ENCODE measurements around the gene PITRM1. TPM values are rescaled to one million over a fixed set of nuclear protein-coding genes. Genes with fewer than 3 reads are reported as not detected.

Gene PITRM1
- total RNA-seq, 2 donors from 2014 or later = 43.7 to 52.3 TPM

DNA sequence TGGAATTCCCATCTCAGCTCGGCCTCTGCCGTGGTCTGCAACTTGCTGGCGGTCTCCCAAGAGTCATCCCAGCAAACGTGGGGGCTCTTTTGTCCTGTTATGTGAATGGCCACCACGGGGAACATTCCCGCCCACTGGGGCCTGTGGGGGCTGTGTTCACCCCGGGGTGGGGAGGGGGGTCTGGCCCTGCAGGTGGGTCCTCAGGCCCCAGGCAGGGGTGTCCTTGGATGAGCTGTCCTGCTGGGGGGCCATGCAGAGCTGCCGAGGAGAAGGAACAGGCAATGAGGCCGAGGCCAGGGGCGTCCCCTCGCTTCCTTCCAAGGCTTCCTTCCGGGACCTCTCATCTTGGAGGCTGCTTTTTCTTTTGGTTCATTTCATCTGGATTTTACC is 24.4 kb upstream of the PITRM1 start:
- Histone ChIP-seq H3K4me3 (no peak overlapping the region), H3K4me1 (no peaks in the 10 kb centered on the region), H3K36me3 (no peaks in the 10 kb centered on the region), H3K27ac (no peak overlapping the region), H3K9ac (ENCODE audit: low read depth in 2 of 2, low read length in 2 of 2) (no peak overlapping the region), H3K27me3 (no peaks in the 10 kb centered on the region), H3K9me3 (no peaks in the 10 kb centered on the region)
- intact Hi-C loops (cut with DNase I) = loop anchor here (5.0 kb wide), 1 partner anchor 1570 kb away; no protein-coding TSS in a partner anchor
- DNase-seq = no peak
- TF ChIP-seq, protein P1, sequence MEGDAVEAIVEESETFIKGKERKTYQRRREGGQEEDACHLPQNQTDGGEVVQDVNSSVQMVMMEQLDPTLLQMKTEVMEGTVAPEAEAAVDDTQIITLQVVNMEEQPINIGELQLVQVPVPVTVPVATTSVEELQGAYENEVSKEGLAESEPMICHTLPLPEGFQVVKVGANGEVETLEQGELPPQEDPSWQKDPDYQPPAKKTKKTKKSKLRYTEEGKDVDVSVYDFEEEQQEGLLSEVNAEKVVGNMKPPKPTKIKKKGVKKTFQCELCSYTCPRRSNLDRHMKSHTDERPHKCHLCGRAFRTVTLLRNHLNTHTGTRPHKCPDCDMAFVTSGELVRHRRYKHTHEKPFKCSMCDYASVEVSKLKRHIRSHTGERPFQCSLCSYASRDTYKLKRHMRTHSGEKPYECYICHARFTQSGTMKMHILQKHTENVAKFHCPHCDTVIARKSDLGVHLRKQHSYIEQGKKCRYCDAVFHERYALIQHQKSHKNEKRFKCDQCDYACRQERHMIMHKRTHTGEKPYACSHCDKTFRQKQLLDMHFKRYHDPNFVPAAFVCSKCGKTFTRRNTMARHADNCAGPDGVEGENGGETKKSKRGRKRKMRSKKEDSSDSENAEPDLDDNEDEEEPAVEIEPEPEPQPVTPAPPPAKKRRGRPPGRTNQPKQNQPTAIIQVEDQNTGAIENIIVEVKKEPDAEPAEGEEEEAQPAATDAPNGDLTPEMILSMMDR (IDR thresholded peaks at IDR 0.05) = no peak

DNA sequence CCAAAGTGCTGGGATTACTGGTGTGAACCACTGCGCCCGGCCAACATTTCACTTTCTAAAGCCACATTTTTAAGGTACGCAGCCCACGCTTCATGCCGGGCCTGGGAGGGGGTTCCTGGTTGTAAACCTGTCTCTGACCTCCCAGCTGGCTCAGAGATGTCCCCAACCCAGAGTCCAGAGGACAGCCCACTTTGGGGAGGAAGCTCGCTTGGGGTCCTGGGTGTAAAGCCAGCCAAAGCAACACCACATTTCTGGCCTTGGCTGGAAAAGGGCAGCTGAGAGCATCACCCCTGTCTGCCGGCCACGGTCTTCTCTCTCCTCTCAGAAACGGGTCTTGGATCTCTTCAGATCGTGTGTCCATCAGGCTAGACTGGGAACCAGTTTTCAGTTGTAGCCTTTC is 23.9 kb upstream of the PITRM1 start:
- Histone ChIP-seq H3K4me3 (no peak overlapping the region), H3K9ac (ENCODE audit: low read depth in 2 of 2, low read length in 2 of 2) (no peak overlapping the region), H3K9me3 (no peaks in the 10 kb centered on the region), H3K36me3 (no peaks in the 10 kb centered on the region), H3K27me3 (no peaks in the 10 kb centered on the region), H3K27ac (no peak overlapping the region), H3K4me1 (no peaks in the 10 kb centered on the region)
- TF ChIP-seq, protein P1 (IDR thresholded peaks at IDR 0.05) = no peak
- intact Hi-C loops (cut with DNase I) = loop anchor here (5.0 kb wide), 1 partner anchor 1571 kb away; no protein-coding TSS in a partner anchor
- no peak for DNase-seq

DNA sequence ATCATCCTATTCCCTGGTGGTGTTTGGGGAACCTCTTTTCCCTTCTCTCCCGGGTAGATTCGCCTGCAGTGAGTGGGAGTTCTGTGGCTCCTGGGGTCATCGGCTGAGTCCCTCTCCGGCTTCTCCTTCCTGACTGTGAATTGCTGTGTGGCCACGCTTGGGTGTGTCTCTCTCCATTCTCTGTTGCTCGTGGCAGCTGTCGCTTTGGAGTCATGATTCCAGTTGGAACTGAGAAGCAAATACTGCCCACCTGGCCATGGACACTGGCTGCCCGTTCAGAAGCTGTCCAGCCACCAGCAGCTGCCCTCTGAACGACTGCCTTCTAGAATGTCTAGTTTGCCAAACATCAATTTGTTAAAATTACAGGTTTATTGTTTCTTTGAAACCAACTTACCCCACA is 23.1 kb upstream of the PITRM1 start:
- no peaks in the 10 kb centered on the region for H3K9me3 ChIP-seq
- H3K9ac ChIP-seq (ENCODE audit: low read depth in 2 of 2, low read length in 2 of 2) = no peak overlapping the region
- no peaks in the 10 kb centered on the region for H3K27me3 ChIP-seq
- intact Hi-C loops (cut with DNase I) = loop anchor here (5.0 kb wide), 1 partner anchor 1572 kb away; no protein-coding TSS in a partner anchor
- no peak for DNase-seq
- no peaks in the 10 kb centered on the region for H3K36me3 ChIP-seq
- no peaks in the 10 kb centered on the region for H3K4me1 ChIP-seq
- no peak overlapping the region for H3K27ac ChIP-seq
- TF ChIP-seq, protein P1 (IDR thresholded peaks at IDR 0.05) = no peak
- no peak overlapping the region for H3K4me3 ChIP-seq

DNA sequence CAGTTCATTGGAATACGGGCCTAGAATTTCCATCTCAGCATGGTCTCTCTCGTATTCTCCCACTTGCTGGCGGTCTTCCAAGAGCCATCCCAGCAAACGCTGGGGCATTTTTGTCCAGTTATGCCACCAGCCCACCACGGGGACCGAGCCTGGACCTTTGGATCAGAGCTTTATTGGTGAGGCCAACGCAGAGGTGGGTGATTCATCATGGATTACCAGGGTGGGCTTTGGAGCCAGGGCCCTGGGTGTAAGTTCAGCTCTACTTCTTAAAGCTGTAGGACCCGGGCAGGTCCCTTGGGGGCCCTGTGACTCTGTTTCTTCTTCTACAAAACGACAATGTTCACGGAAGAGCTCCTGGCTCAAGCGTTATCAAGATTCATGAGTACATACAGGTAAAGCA is 22.7 kb upstream of the PITRM1 start:
- TF ChIP-seq, protein P1 (IDR thresholded peaks at IDR 0.05) = no peak
- Histone ChIP-seq H3K9me3 (no peaks in the 10 kb centered on the region), H3K27ac (no peak overlapping the region), H3K4me3 (no peak overlapping the region), H3K36me3 (no peaks in the 10 kb centered on the region), H3K27me3 (no peaks in the 10 kb centered on the region), H3K4me1 (no peaks in the 10 kb centered on the region), H3K9ac (ENCODE audit: low read depth in 2 of 2, low read length in 2 of 2) (no peak overlapping the region)
- no peak for DNase-seq
- intact Hi-C loops (cut with DNase I) = loop anchor here (5.0 kb wide), 1 partner anchor 1572 kb away; no protein-coding TSS in a partner anchor

DNA sequence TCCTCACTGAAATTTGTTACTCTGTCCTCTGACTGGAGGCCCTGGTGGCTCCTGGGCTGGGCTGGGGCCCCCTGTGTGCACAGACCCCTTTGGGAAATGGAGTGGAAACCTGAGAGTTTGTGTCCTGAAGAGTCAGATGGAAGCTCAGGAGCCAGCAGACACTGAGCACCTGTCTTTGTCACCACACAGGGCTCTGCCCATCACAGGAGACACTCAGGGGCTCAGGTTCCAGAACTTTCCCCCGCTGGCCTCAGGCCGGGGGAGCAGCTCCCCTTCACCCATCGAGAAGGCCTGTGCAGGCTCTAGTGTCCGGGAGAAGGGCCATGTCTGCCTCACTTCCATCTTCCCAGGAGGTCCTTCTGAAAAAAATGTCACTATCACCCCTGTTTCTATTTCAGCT is 22.3 kb upstream of the PITRM1 start:
- TF ChIP-seq, protein P1 (IDR thresholded peaks at IDR 0.05) = no peak
- intact Hi-C loops (cut with DNase I) = loop anchor here (5.0 kb wide), 1 partner anchor 1572 kb away; no protein-coding TSS in a partner anchor

More for the DNA sequence above, 22.3 kb upstream of the PITRM1 start:
- no peaks in the 10 kb centered on the region for H3K9me3 ChIP-seq
- H3K27me3 ChIP-seq = no peaks in the 10 kb centered on the region
- no peak overlapping the region for H3K9ac ChIP-seq (ENCODE audit: low read depth in 2 of 2, low read length in 2 of 2)
- no peak overlapping the region for H3K27ac ChIP-seq
- no peaks in the 10 kb centered on the region for H3K4me1 ChIP-seq
- no peaks in the 10 kb centered on the region for H3K36me3 ChIP-seq
- no peak for DNase-seq
- no peak overlapping the region for H3K4me3 ChIP-seq
